ENCODE results near the gene BPIFB2.

BPIFB2 gene

DNA sequence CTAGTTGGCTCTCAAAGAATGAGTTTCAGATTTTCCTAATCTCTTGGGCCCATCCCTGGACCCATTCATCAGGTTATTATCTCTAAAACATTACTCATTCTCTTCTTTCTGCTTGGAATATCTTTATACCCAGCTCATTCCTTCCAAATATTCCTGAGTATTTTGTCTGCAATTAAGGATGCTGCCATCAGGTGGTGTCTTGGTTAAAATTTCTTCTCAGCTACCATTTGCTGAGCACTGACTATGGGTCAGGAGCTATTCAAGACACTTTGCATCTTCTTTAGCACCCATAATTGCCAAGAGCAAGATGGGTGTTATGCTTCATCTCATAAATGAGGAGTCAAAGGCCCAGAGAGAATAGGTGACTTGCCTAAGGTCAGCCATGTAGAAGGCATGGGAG, 11.7 kb upstream of the BPIFB2 start:
- TF ChIP-seq, protein P1, sequence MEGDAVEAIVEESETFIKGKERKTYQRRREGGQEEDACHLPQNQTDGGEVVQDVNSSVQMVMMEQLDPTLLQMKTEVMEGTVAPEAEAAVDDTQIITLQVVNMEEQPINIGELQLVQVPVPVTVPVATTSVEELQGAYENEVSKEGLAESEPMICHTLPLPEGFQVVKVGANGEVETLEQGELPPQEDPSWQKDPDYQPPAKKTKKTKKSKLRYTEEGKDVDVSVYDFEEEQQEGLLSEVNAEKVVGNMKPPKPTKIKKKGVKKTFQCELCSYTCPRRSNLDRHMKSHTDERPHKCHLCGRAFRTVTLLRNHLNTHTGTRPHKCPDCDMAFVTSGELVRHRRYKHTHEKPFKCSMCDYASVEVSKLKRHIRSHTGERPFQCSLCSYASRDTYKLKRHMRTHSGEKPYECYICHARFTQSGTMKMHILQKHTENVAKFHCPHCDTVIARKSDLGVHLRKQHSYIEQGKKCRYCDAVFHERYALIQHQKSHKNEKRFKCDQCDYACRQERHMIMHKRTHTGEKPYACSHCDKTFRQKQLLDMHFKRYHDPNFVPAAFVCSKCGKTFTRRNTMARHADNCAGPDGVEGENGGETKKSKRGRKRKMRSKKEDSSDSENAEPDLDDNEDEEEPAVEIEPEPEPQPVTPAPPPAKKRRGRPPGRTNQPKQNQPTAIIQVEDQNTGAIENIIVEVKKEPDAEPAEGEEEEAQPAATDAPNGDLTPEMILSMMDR (IDR thresholded peaks at IDR 0.05; ENCODE audit: low read depth, low read length, missing control alignments) = no peak
- DNase-seq = no peak
- Histone ChIP-seq H3K27ac (no peak overlapping the region), H3K27me3 (replicated peaks) (no peaks in the 10 kb centered on the region), H3K36me3 (replicated peaks) (no peaks in the 10 kb centered on the region), H3K4me3 (ENCODE audit: low read depth, low read length) (no peak overlapping the region)
- in situ Hi-C loops (cut with HindIII; ENCODE audit: low pct_ligation_motif_present, low sequenced_read_pairs) = no loop called here

DNA sequence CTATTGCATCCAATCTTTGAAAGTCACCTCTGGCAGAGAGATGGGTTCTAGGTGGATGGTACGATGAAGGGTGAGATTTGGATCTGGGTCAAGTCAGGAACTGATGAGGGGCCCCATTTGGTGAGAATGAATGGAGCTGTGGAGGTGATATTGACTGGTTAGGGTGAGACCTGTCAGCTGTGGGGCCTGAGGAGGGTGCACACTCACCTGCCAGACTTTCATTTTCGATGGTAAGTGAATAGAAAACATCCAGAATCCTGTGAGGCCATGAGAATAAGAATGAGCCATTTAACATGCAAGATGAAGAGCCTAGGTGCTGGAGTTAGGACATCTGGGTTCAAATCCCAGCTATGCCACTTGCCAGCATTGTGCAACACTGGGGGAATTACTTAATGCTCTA, 10.1 kb upstream of the BPIFB2 start:
- H3K27me3 ChIP-seq (replicated peaks) = no peaks in the 10 kb centered on the region
- no peak overlapping the region for H3K27ac ChIP-seq
- TF ChIP-seq, protein P1 (IDR thresholded peaks at IDR 0.05; ENCODE audit: low read depth, low read length, missing control alignments) = no peak
- DNase-seq = no peak
- H3K4me3 ChIP-seq (ENCODE audit: low read depth, low read length) = no peak overlapping the region
- in situ Hi-C loops (cut with HindIII; ENCODE audit: low pct_ligation_motif_present, low sequenced_read_pairs) = no loop called here
- no peaks in the 10 kb centered on the region for H3K36me3 ChIP-seq (replicated peaks)

DNA sequence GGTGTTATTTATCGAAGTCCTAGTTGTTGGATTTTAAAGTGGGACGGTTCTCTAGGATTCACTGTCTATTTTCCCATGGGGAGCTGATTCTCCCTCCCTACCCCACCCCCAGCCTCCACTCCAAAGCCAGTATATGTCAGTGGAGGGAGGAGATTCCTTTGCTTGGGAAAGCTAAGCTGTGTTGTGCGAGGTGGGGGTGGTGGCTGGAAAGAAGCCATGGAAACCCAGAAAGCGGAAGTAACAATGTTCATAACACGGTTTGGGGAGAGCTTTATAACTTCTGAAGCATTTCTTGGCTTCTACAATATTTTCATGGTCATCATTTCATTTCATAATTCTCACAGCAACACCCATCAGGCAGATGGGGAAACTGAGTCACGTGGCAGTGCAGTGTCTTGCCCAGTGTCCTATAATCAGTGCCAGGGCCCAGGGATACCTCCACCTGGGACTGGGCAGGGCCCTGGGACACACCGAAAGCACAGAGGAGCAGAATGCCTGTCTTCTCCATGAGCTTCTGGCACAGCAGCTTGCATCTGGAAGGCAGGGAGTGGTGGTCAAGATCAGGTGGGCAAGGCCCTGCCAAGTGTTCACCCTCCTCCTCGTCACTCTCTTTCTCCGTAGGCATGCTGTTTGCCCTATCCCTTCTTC, 7.8 kb upstream of the BPIFB2 start:
- DNase-seq = no peak
- Histone ChIP-seq H3K4me3 (ENCODE audit: low read depth, low read length) (no peak overlapping the region), H3K36me3 (replicated peaks) (no peaks in the 10 kb centered on the region), H3K27me3 (replicated peaks) (no peaks in the 10 kb centered on the region), H3K27ac (no peak overlapping the region)
- in situ Hi-C loops (cut with HindIII; ENCODE audit: low pct_ligation_motif_present, low sequenced_read_pairs) = no loop called here
- TF ChIP-seq, protein P1 (IDR thresholded peaks at IDR 0.05; ENCODE audit: low read depth, low read length, missing control alignments) = no peak

DNA sequence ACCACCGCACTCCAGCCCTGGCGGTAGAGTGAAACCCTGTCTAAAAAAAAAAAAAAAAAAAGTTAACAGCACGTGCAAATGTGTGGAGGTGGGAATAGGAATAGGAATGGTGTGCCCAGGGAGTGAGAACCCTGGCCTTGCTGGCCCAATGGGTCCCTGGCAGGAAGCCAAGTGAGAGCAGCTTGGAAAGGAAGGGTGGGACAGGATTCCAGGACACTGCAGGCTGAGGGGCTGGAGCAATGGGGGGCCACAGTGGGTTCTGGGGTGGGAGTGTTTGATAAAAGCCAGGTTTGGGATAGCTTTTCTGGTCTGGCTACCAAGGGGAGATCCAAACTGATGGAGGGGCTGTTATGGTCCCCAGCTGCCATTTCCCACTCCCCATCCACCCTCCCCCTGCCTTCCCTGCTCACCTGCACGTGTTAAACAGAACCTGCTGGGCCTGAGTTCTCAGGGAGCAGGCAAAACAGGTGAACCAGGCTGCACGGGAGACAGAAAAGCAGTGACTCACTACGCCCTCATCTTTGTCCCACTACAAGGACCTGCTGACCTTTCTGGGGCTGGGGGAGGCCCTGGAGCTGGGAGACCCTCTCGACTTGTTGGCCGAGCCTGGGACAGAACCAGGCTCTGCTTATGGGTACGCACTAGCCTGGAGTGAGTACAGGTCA, 6.6 kb upstream of the BPIFB2 start:
- no peaks in the 10 kb centered on the region for H3K27me3 ChIP-seq (replicated peaks)
- in situ Hi-C loops (cut with HindIII; ENCODE audit: low pct_ligation_motif_present, low sequenced_read_pairs) = no loop called here
- no peak for DNase-seq

DNA sequence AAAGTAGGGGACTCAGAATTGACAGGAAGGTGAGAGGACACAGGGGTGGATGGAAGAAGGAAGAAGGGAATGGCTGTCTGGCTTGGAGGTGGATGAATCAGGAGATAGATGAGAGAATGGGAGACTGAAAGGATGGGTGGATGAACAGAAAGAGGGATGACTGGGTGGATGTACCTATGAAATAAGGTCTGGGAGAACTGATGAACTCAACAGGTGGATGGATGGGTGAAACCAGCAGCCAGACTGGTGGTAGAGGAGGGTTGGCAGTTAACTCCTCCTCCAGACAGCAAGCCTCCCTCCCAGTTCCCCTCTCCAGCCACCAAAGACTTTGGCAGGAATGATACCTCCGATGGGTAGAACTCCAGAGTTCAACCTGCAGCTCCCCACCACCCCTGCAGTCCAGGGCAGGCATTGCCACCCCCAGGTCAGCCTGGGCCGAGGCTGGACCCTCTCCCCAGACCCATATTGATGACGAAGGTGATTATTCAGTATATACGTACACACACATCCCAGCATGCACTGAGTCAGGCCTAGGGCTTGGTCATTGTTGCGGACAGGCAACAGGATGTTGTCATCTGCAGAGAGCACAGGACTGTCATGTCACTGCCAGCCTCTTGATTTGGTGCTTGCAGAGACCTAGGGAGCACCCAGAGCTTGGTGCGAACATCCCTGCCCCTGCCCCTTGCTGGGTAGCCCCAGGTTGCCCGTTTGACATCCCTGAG, 5.3 kb upstream of the BPIFB2 start:
- no peaks in the 10 kb centered on the region for H3K27me3 ChIP-seq (replicated peaks)
- TF ChIP-seq, protein P1 (IDR thresholded peaks at IDR 0.05; ENCODE audit: low read depth, low read length, missing control alignments) = no peak
- no peak overlapping the region for H3K27ac ChIP-seq
- in situ Hi-C loops (cut with HindIII; ENCODE audit: low pct_ligation_motif_present, low sequenced_read_pairs) = no loop called here
- no peak overlapping the region for H3K4me3 ChIP-seq (ENCODE audit: low read depth, low read length)
- H3K36me3 ChIP-seq (replicated peaks) = no peaks in the 10 kb centered on the region
- no peak for DNase-seq

More for the DNA sequence above, 6.6 kb upstream of the BPIFB2 start:
- Histone ChIP-seq H3K4me3 (ENCODE audit: low read depth, low read length) (no peak overlapping the region), H3K27ac (no peak overlapping the region), H3K36me3 (replicated peaks) (no peaks in the 10 kb centered on the region)
- TF ChIP-seq, protein P1 (IDR thresholded peaks at IDR 0.05; ENCODE audit: low read depth, low read length, missing control alignments) = no peak
